HG03432 (cell line): Measurements from ENCODE around the gene GRM4.

Experiments
- ATAC-seq: cut with Tn5 transposase; IDR thresholded peaks from one replicate; pipeline ENCODE4 v1.9.1; 2021; ENCODE audit warnings: mild to moderate bottlenecking, moderate library complexity; ENCODE audit not compliant: unreplicated experiment

GRM4 gene

GRCh38 chr6:34065466-34066217 lies 80.2 kb downstream of the GRM4 start:
- ATAC-seq = no peak

- no peak for ATAC-seq
Observed at GRCh38 chr6:34064675-34065074, 81.2 kb downstream of the GRM4 start.

- no peak for ATAC-seq
Observed at GRCh38 chr6:34063651-34064050, 82.2 kb downstream of the GRM4 start.

- ATAC-seq = no peak
Observed at GRCh38 chr6:34062815-34063214, 83.1 kb downstream of the GRM4 start.

- no peak for ATAC-seq
Observed at GRCh38 chr6:34062156-34062555, 83.7 kb downstream of the GRM4 start.

GRCh38 chr6:34061348-34061747 lies 84.5 kb downstream of the GRM4 start:
- ATAC-seq = no peak

GRCh38 chr6:34059914-34060313 lies 86.0 kb downstream of the GRM4 start:
- ATAC-seq = no peak

GRCh38 chr6:34059136-34059731 lies 86.7 kb downstream of the GRM4 start:
- no peak for ATAC-seq

GRCh38 chr6:34057790-34058189 lies 88.1 kb downstream of the GRM4 start:
- no peak for ATAC-seq

- ATAC-seq = no peak
Observed at GRCh38 chr6:34057191-34057590, 88.7 kb downstream of the GRM4 start.

- no peak for ATAC-seq
Observed at GRCh38 chr6:34056305-34057108, 89.4 kb downstream of the GRM4 start.

- ATAC-seq = no peak
Observed at GRCh38 chr6:34055223-34055933, 90.5 kb downstream of the GRM4 start.

GRCh38 chr6:34053721-34054120 lies 92.2 kb downstream of the GRM4 start:
- no peak for ATAC-seq

- ATAC-seq = no peak
Observed at GRCh38 chr6:34052918-34053608, 92.8 kb downstream of the GRM4 start.

- no peak for ATAC-seq
Observed at GRCh38 chr6:34052071-34052825, 93.6 kb downstream of the GRM4 start.

GRCh38 chr6:34051331-34051919 lies 94.5 kb downstream of the GRM4 start:
- ATAC-seq = no peak

GRCh38 chr6:34050691-34051090 lies 95.2 kb downstream of the GRM4 start:
- no peak for ATAC-seq

GRCh38 chr6:34049395-34050342 lies 96.2 kb downstream of the GRM4 start:
- ATAC-seq = no peak
